ENCODE data around the gene MAGEB16.

DNA sequence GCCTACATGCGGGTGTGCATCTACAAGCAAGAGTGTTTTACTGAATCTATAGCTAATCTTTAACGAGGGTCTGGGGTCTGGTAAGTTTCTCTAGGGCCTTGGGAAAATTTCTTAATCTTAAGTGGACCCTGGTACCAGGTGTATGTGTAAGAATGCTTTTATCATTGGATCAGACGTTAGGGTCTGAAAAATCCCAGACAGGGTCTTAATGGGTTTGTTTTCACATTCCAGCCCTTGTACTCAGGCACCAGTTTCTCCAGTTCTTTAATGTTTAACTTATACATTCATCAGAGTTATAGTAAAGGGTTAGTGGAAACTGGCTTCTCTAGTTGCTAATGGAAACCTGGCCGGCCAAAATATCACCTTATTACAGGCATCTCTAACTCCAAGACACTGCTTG lies 11.6 kb downstream of the MAGEB16 start:
- TF ChIP-seq CTCF (IDR thresholded peaks at IDR 0.05; ENCODE audit: low read length), result no peak
- no peak for TF ChIP-seq EZH2 (IDR thresholded peaks at IDR 0.05; ENCODE audit: borderline replicate concordance, low read length)
